DND-41 (cell line): Measurements from ENCODE around the gene PROB1.

Source experiments
- ATAC-seq: fragments of 200-7000 bp; cut with Tn5 transposase; 3 replicates; pipeline ENCODE4 v1.9.1; 2021; ENCODE audit warnings: low read depth; ENCODE audit not compliant: insufficient read depth
- DNase-seq: peaks from one replicate; pipeline ENCODE4 v3.0.0-alpha.2; 2020
- H2AFZ ChIP-seq: 2 replicates; pipeline ENCODE4 v1.6.0; 2012; ENCODE audit warnings: low read depth, low read length
- H3K27ac ChIP-seq: 2 replicates; pipeline ENCODE4 v1.5.1; 2012; ENCODE audit warnings: low read length, inconsistent platforms
- H3K27me3 ChIP-seq: fragments of 200-600 bp; sonication (generic); 2 replicates; pipeline ENCODE4 v1.6.0; 2012; ENCODE audit warnings: low read length, mild to moderate bottlenecking, inconsistent platforms; ENCODE audit not compliant: insufficient read depth, poor library complexity
- H3K36me3 ChIP-seq: 2 replicates; pipeline ENCODE4 v1.5.1; 2012; ENCODE audit warnings: low read length, inconsistent platforms; ENCODE audit not compliant: insufficient read depth
- H3K4me1 ChIP-seq: 2 replicates; pipeline ENCODE4 v1.5.1; 2012; ENCODE audit warnings: mild to moderate bottlenecking, low read length; ENCODE audit not compliant: insufficient read depth
- H3K4me2 ChIP-seq: 2 replicates; pipeline ENCODE4 v1.6.0; 2012; ENCODE audit warnings: mild to moderate bottlenecking, moderate library complexity, low read length, inconsistent platforms; ENCODE audit not compliant: insufficient read depth
- H3K4me3 ChIP-seq, 2 experiments: fragments of 200-600 bp in 1 of 2; shearing (Covaris generic) in 1 of 2; 2 replicates each; pipeline ENCODE4 v1.5.1; 2012 to 2016; ENCODE audit warnings: inconsistent platforms in 2 of 2, low read length in 2 of 2, mild to moderate bottlenecking in 2 of 2, low read depth in 1 of 2, moderate library complexity in 1 of 2
- H3K79me2 ChIP-seq: 2 replicates; pipeline ENCODE4 v1.6.0; 2012; ENCODE audit warnings: low read length, inconsistent platforms; ENCODE audit not compliant: insufficient read depth
- H3K9ac ChIP-seq: 2 replicates; pipeline ENCODE4 v1.6.0; 2012; ENCODE audit warnings: low read depth, mild to moderate bottlenecking, inconsistent platforms, low read length, moderate library complexity
- H3K9me3 ChIP-seq: 2 replicates; pipeline ENCODE4 v1.5.1; 2012; ENCODE audit warnings: low read length, moderate library complexity, mild to moderate bottlenecking, inconsistent platforms; ENCODE audit not compliant: insufficient read depth, severe bottlenecking
- H4K20me1 ChIP-seq: 2 replicates; pipeline ENCODE4 v1.6.0; 2012; ENCODE audit warnings: low read length; ENCODE audit not compliant: insufficient read depth
- EZH2 ChIP-seq: IDR thresholded peaks from 3 replicates; pipeline ENCODE4 v1.6.1; 2012; ENCODE audit warnings: borderline replicate concordance, low read depth, mild to moderate bottlenecking, moderate library complexity, low read length, inconsistent platforms; ENCODE audit not compliant: severe bottlenecking
- TF ChIP-seq, protein P1 (sequence below): IDR thresholded peaks from 2 replicates; pipeline ENCODE4 v1.5.1; 2012; ENCODE audit warnings: borderline replicate concordance, low read length, moderate library complexity, mild to moderate bottlenecking; ENCODE audit not compliant: poor library complexity, severe bottlenecking; ENCODE audit errors: extremely low read depth

Gene PROB1

GRCh38 chr5:139385061-139386049, 9.5 kb downstream of the PROB1 start:
- peaks cover 69% of the 10 kb centered on the region for H3K4me1 ChIP-seq
- H3K9ac ChIP-seq: peak overlapping the region; percentile 87

GRCh38 chr5:139384591-139385051, 10.3 kb downstream of the PROB1 start:
- H3K36me3 ChIP-seq: peaks cover 31% of the 10 kb centered on the region
- H3K27me3 ChIP-seq: no peaks in the 10 kb centered on the region
- H3K4me1 ChIP-seq: peaks cover 62% of the 10 kb centered on the region
- H3K9me3 ChIP-seq: no peaks in the 10 kb centered on the region
- peaks cover 44% of the 10 kb centered on the region for H3K79me2 ChIP-seq
- 0 out of 4 replicates have a peak overlapping the region, but pooled peaks of 1 of the 2 experiments have one; percentile 18 for H3K4me3 ChIP-seq
- TF ChIP-seq EZH2: no peak
- TF ChIP-seq, protein P1, sequence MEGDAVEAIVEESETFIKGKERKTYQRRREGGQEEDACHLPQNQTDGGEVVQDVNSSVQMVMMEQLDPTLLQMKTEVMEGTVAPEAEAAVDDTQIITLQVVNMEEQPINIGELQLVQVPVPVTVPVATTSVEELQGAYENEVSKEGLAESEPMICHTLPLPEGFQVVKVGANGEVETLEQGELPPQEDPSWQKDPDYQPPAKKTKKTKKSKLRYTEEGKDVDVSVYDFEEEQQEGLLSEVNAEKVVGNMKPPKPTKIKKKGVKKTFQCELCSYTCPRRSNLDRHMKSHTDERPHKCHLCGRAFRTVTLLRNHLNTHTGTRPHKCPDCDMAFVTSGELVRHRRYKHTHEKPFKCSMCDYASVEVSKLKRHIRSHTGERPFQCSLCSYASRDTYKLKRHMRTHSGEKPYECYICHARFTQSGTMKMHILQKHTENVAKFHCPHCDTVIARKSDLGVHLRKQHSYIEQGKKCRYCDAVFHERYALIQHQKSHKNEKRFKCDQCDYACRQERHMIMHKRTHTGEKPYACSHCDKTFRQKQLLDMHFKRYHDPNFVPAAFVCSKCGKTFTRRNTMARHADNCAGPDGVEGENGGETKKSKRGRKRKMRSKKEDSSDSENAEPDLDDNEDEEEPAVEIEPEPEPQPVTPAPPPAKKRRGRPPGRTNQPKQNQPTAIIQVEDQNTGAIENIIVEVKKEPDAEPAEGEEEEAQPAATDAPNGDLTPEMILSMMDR: no peak
- peak overlapping the region; percentile 87 for H3K9ac ChIP-seq
- peak overlapping the region; percentile 46 for H3K4me2 ChIP-seq
- peak overlapping the region; percentile 99 for H3K27ac ChIP-seq
- H2AFZ ChIP-seq: no peak overlapping the region
- no peak for ATAC-seq
- DNase-seq: no peak
- H4K20me1 ChIP-seq: peaks cover 24% of the 10 kb centered on the region

More at GRCh38 chr5:139385061-139386049, 9.5 kb downstream of the PROB1 start:
- TF ChIP-seq EZH2: no peak
- TF ChIP-seq, protein P1: peak; percentile 58
- H3K79me2 ChIP-seq: peaks cover 50% of the 10 kb centered on the region
- no peak overlapping the region for H2AFZ ChIP-seq
- H3K9me3 ChIP-seq: no peaks in the 10 kb centered on the region
- H3K4me3 ChIP-seq: peak overlapping the region in 1 of 2 experiments; percentile 65; a peak in 1 of 4 replicates
- peak; percentile 59 for DNase-seq
- H3K27ac ChIP-seq: peak overlapping the region; percentile 99
- peak; percentile 1; the same call in 1 of the 3 replicates for ATAC-seq
- peaks cover 24% of the 10 kb centered on the region for H4K20me1 ChIP-seq
- peaks cover 31% of the 10 kb centered on the region for H3K36me3 ChIP-seq
- H3K4me2 ChIP-seq: peak overlapping the region; percentile 96
- no peaks in the 10 kb centered on the region for H3K27me3 ChIP-seq

GRCh38 chr5:139383993-139384590, 10.8 kb downstream of the PROB1 start:
- Histone ChIP-seq H3K9me3 (no peaks in the 10 kb centered on the region), H3K27ac (peak overlapping the region; percentile 99), H3K36me3 (peaks cover 29% of the 10 kb centered on the region), H3K79me2 (peaks cover 39% of the 10 kb centered on the region), H3K27me3 (no peaks in the 10 kb centered on the region), H3K9ac (peak overlapping the region; percentile 87), H3K4me1 (peaks cover 57% of the 10 kb centered on the region), H4K20me1 (peaks cover 24% of the 10 kb centered on the region), H3K4me2 (peak overlapping the region; percentile 46), H3K4me3 (0 out of 4 replicates have a peak overlapping the region, but pooled peaks of 1 of the 2 experiments have one; percentile 18), H2AFZ (no peak overlapping the region)
- TF ChIP-seq, protein P1: no peak
- no peak for TF ChIP-seq EZH2
- ATAC-seq (no peak), DNase-seq (no peak)
